Measurements from ENCODE around the gene UPP1.
A peak's percentile ranks its signal among the peaks of the same experiment; 100 is the strongest.
"Not testable (repeated sequence)": the region's sequence is repeated elsewhere in the genome, so short reads cannot be mapped to it uniquely, and the experiment has no call there.

Gene UPP1

DNA sequence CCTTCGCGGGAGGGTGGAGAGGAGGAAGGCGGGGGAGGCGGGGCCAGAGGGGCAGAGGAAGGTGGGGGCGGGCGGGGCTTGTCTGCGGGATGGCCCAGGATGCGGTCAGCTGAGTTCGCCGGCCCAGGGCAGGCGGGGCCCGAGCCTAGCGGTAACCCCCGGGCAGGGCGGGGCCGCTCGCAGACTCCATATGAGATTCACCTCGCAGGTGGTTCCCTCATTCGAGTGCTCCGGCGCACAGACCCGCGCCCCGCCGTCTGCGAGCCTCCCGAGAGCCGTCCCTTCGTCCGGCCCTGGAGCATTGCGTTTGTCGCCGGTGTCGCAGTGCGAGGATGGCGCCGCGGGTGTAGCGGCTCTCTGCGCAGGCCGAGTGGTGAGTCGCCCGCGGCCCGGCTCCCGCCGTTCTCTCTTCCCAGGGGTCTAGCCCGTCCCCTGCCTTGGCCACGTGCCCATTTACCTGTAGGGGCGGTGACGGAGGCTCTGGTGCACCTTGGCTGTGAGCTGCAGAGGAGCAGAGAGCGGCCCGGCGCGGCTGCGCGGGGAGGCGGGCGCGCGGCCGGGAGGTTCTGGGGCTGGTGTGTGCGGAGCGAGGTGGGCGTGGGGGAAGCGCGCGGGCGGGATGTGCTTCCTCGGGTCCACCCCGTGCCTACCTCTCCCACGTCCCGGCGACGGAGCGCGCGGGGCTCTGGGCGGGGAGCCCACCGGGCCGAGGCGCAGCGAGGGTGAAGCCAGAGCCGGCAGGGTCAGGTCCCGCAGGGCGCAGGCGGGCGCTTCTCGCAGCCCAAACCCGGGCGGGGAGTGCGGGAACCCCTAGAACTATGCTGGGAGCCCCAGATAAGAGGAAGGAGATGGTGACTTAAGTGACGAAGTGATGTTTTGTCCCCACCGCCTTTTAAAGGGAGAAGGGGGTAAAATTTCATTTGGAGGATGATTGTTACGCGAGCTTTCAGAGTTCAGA, at the start of gene UPP1:
TSS of gene UPP1 (plus strand) at position 220 of the 958 bp plus-strand sequence. CDS start 5,519 bp downstream, outside the sequence.
- peak; percentile 92 for DNase-seq

DNA sequence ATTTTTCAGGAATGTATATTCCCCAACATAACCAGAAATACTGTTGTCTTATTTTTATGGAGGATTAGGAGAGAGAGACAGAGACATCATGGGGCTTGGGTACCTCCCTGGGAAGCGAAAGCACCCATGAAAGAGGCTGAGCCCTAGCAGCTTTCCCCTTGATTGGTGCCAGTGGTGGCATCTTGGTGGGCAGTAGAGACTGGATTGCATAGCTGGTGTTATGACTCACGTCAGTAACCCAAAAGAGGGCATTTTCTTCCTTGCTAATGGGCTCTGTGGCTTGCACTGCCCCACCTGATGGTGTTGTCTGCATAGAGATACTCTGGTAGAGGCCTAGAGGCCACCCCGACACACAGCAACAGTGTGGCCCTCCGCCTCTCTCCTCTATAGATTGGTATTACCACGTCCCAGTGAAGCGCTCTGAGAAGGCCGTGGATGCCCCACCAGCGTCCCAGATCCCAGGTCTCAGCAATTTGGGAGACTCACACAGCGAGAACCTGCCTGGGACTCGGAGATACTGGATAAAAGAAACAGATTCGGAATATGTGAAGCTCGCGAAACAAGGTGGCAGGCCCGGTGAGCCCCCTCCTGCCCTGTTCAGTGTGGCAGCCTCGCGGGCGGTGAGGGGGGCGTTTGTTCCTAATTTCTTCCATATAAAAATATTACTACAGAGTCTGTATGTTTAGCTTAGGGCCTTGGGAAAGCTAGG, 48.0 kb upstream of the UPP1 start:
- DNase-seq: no peak

- DNase-seq: no peak
Observed at GRCh38 chr7:48041653-48041970, 47.5 kb upstream of the UPP1 start.

DNA sequence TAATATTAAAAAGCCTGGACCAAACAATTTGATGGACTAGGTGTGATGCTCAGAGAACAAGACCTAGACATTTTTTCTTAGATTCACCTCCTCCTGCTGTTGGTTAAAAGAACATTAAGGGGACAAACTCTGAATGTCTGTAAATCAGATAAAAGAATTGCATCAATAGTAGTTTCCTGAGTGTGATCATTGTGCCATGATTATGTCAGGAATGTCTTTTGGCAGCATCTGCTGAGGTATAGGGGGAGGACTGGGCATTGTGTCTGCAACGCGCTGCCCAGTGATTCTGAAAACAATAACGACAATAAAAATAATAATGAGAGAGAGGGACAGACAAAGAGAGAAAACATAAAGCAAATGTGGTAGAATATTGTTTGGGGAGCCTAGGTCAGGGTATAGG, 46.8 kb upstream of the UPP1 start:
- no peak for DNase-seq

- DNase-seq: no peak
Observed at GRCh38 chr7:48042636-48043035, 46.4 kb upstream of the UPP1 start.

- DNase-seq: peak; percentile 14
Observed at GRCh38 chr7:48045195-48045765, 43.8 kb upstream of the UPP1 start.

DNA sequence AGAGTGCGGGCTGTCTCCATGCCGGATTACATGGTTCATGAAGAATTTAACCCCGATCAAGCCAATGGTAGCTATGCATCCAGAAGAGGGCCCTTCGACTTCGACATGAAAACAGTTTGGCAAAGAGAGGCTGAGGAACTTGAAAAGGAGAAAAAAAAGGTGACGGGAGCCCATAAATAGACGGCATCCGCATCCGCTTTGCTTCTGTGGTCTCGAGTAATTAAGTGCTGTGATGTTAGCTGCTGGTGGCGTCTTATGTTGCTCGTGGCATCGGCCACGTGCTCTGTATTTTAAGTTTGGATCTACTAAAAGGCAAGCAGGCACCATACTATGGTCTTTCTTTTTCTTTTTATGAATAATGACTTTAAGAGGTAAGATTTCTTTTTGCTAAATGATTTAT, 42.6 kb upstream of the UPP1 start:
- DNase-seq: peak; percentile 43

DNA sequence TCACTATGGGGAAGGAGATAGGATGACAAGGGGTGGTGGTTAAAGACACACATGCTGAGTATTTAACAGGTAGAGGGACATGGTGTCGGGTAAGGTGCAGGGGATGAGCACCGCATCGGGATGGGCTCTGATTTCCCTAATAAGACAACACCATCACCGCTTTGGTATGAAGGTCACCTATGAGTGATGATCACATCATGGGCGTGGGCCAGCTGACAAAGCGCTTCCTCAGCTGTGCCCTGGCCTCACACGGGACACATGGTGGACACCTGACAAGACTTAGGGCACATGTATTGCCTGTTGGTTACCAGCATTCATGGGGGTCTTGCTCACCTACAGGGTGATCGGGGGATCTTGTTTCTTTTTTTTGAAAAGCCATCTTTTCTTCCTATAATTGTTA, 41.0 kb upstream of the UPP1 start:
- DNase-seq: no peak

- no peak for DNase-seq
Observed at GRCh38 chr7:48049850-48050249, 39.2 kb upstream of the UPP1 start.

DNA sequence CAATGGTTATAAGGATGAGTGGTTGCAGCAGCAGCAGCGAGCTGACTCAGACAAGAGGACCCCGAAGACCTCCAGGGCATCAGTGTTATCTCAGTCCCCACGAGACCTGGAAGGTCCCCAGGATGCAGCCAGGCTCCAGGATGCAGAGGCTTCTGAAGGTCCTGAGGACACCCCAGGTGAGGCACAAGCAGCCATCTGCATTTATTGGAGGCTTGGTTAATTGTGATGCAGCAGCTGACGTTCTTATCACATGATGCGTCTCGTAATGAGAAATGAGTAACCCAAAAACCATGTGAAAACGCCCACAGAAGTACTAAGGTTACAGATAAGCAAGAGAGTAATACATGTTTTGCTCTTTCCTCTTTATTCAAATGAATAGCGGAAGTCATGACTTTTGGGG, 36.3 kb upstream of the UPP1 start:
- DNase-seq: peak; percentile 12

- DNase-seq: no peak
Observed at GRCh38 chr7:48053736-48054135, 35.3 kb upstream of the UPP1 start.

DNA sequence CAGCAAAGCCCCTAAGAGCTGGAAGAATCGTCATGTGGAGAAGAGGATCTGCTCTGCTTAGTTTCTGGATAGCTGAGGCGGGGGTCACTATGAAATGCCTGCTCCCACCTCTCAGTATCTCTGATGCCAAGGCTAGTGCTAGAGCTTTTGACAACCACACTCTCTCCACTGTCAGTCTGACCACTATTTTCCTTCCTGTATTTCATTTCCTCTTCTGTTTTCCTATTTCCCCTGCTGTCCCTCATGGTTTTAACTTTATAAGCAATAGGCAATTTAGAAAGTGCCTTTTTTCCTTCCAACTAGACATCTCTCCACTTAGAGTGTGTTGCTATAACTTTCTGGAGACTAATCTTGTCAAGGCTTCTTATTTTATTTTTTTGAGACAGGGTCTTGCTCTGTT, 30.1 kb upstream of the UPP1 start:
- no peak for DNase-seq

DNA sequence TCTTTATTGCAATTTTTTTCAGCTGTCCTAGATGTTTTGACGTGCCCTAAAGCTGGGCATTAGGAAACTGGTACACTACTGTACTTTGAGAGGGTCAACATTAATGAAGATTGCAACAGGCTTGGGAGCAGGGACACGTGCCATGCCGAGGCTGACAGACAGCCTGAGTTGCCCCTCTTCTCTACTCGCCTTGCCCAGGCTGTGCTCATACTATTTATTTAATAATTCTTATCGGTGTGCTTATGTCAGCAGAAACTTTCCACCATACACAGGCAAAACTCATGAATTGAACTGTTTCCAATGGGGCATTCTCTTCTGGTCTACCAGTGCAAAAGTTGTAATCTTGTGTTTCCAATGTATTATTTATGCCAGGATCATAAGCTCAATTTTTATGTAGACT, 29.4 kb upstream of the UPP1 start:
- no peak for DNase-seq

- no peak for DNase-seq
Observed at GRCh38 chr7:48063985-48064384, 25.1 kb upstream of the UPP1 start.

DNA sequence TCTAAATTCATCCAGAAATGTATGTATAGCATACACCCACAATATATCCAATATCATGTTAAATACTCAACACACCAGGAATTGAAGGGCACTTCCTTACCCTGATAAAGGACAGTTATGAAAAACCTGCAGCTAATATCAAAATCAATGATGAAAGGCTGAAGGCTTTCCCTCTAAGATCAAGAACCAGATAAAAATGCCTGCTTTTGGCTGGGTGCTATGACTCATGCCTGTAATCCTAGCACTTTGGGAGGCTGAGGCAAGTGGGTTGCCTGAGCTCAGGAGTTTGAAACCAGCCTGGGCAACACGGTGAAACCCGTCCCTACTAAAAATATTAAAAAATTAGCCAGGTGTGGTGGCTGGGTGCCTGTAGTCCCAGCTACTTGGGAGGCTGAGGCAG, 21.6 kb upstream of the UPP1 start:
- DNase-seq: no peak

GRCh38 chr7:48074204-48074654, 14.8 kb upstream of the UPP1 start:
- DNase-seq: no peak

GRCh38 chr7:48077423-48077822, 11.6 kb upstream of the UPP1 start:
- no peak for DNase-seq

DNA sequence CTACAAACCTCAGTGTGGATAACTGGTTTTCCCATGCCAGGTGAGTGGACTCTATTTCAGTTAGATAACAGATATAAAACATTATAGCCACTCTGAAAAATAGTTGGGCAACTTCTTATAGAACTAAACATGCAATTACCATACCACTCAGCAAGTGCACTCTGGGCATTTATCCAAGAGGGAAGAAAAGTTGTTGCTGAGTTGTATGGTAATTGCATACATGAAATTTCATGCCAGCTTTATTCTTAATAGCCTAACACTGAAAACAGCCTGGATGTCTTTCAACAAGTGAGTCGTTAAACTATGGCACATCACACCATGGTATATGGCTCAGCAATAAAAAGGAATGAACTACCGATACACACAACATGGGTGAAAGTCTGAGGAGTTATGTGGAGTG, 10.6 kb upstream of the UPP1 start:
- no peak for DNase-seq

GRCh38 chr7:48082378-48082777, 6.7 kb upstream of the UPP1 start:
- not testable (repeated sequence) for DNase-seq

DNA sequence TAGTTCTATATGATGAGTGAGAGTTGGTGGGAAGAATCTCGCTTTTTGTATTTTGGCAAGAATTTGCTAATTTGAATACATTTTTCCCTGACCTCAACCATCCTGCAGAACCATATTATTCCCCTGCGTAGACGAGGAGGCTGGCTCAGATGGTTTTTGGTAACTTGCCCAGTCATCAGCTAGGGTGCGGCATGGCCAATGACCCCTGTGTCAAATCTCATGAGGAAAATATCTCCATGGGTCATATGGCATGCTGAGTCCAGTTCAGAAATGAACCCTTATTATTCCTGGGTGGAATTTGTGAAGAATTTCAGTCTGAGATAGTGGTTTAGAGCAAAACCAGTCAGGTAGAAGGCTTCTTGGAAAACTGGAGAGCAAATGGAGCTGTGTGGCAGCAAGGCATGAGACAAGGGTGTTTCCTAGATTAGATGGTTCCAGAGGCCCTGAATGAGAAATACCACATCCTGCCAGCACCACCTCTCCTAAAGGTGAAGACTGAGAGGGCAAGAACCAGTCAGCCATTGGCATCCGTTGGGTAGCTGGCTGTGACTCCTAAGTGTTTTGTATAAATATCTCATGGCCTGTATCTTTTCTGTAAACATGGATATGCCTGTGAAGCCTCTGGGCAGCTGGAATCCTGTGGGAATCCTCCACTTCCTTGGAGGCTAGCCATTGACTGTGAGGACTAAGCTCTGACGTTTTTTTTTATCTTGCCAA, 5.8 kb upstream of the UPP1 start:
- DNase-seq: peak; percentile 37

- peak; percentile 75 for DNase-seq
Observed at GRCh38 chr7:48084727-48085432, 4.2 kb upstream of the UPP1 start.

DNA sequence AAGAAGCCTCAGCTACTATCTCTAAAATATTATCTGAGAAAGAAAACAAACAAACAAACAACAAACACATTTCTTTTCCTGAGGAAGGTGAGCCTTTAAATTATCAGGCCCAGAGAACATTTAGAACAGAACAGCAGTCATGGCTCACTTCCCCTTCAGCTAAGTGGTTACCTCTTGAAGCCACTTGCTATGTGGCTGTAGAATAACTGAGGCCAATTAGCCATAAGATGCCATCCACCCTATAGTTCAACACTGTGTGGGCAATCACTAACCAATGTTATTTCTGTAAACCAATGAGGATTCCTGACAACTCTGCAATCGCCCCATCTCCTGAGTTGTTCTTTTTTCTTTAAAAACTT, 3.7 kb upstream of the UPP1 start:
- DNase-seq: no peak

GRCh38 chr7:48085942-48086341, 3.1 kb upstream of the UPP1 start:
- no peak for DNase-seq
